Right ventricle myocardium inferior (tissue), 1 donor: ENCODE data around the gene MEGF9. TPM values are rescaled to one million over a fixed set of nuclear protein-coding genes. Genes with fewer than 3 reads are reported as not detected.

Experiments used
- ATAC-seq: fragments of 200-7000 bp; cut with Tn5 transposase; one replicate; pipeline ENCODE4 v1.9.1; 2020; ENCODE audit warnings: mild to moderate bottlenecking, moderate library complexity
- DNase-seq: peaks from one replicate; pipeline ENCODE4 v3.0.0; 2021; ENCODE audit errors: missing footprints
- intact Hi-C: fragments of 100-400 bp; cut with DNase I; formaldehyde crosslinking; loops from one replicate; pipeline ENCODE4 v1.11.0; 2022
- total RNA-seq: library from RNA; stranded (reverse); fragmentation: NEBNext Ultra II Directional; extraction: Animal tissue kit (Norgen Biotek cat#: 25700); gene quantifications from one replicate; pipeline ENCODE4 v1.2.1, GENCODE V29; 2021
- donor health status: DM: no; HTN: yes; CAD: no; lungs with severe emphysema.

Gene MEGF9
- total RNA-seq, 1 donor from 2014 or later: 25.2 TPM

DNA sequence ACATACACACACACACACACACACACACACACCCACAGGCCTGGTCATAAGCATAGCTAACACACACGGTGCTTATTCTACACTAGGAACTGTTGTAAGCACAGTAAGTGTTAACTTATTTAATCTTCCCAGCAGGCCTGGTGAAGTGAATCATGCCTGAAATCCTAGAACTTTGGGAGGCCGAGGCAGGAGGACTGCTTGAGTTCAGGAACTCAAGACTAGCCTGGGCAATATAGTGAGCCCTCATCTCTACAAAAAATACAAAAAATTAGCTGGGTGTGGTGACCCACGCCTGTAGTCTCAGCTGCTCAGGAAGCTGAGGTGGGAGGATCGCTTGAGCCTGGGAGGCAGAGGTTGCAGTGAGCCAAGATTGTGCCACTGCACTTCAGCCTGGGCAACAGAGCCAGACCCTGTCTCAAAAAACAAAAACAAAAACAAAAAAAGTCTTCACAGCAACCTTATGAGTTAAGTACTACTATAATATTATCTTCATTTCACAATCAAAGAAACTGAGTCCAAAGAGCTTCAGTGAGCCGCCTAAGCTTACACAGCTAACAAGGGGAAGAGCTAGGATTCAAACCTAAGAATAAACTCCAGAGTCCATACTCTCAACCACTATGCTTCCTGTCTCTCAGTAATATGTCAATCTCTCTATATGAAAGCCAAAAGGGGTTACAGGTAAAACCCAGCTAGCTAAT lies 2.3 kb downstream of the MEGF9 start:
- ATAC-seq: no peak
- intact Hi-C loops: loop anchor here (5.0 kb wide), 1 partner anchor 90 kb away; no protein-coding TSS in a partner anchor

DNA sequence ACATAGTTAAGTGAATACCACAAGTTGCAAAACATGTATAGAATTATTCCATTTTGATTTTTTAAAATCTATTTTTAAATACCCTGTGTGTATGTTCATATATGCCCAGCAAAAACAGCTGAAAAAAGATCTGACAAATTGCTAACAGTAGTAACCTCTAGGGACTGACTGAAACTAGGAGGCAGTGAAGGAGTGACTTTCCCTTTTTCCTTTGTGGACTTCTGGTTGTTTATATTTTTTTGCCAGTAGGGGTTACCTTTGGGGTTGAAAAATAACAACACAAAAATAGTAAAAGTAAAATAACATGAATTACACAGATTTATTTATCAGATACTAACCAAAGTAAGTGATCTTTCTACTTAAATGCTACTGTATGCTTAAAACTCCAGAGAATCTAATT lies 2.9 kb downstream of the MEGF9 start:
- no peak for ATAC-seq
- intact Hi-C loops: loop anchor here (5.0 kb wide), 1 partner anchor 89 kb away; no protein-coding TSS in a partner anchor

More for the DNA sequence above, 2.3 kb downstream of the MEGF9 start:
- DNase-seq: no peak

DNA sequence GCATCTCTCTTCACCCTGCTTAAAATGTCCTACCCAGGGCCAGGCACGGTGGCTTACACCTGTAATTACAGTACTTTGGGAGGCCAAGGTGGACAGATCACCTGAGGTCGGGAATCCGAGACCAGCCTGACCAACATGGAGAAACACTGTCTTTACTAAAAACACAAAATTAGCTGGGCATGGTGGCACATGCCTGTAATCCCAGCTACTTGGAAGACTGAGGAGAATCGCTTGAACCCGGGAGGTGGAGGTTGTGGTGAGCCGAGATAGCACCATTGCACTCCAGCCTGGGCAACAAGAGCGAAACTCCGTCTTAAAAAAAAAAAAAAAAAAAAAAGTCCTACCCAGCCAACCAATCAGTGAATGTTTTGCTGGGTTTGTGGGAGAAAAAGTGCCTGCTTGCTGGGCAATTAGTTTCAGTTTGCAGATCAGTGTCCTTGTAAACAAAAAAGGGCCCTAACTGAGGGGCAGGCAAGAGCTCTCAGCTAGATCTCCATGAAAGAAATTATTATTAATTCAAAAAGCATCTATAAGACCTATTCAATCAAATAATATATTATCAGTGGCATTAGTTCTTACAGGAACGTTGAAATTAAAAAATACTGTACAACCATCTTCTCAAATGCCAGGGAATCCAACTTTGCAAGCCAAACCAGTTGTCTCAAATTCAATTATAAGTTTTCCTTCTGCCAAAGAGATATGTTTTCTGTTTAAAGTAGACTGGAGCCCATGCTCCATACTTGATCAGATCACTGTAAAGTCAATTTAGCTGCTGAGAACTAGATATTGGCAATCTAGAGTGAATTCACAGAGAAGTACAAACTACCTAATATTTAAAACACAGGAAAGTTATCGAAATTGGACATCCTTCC lies 3.9 kb downstream of the MEGF9 start:
- DNase-seq (no peak), ATAC-seq (no peak)
- intact Hi-C loops: loop anchor here (5.0 kb wide), 1 partner anchor 88 kb away; no protein-coding TSS in a partner anchor

More for the DNA sequence above, 2.9 kb downstream of the MEGF9 start:
- no peak for DNase-seq

DNA sequence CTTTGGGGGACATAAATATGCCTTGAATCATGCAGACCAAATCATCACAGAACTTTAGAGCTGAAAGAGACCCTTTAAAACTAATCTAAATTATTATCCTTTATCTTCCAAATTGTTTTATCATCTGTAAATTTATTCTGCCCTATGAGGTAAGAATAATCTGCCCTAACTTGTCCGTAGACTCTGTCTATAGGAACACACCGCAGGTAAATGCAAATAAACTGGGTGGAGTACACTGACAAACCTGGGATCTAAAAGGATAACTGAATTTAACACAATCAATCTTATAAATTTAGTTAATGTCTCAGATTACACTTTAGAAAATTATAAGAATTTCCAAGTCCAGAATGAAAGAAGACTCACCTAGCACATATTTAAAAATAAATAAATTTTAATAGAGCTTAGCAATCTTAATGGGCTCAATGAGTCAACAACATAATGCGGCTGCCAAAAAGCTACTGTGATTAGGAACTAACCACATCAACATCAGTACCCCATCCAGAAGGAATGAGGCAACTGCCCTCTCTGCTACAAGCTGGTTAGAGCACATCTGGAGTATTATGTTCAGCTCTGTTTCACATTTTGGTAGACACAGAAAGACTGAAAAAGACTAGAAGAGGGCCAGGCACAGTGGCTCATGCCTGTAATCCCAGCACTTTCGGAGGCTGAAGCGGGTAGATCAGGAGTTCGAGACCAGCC lies 5.6 kb downstream of the MEGF9 start:
- ATAC-seq (no peak), DNase-seq (no peak)
- intact Hi-C loops: no loop called here

DNA sequence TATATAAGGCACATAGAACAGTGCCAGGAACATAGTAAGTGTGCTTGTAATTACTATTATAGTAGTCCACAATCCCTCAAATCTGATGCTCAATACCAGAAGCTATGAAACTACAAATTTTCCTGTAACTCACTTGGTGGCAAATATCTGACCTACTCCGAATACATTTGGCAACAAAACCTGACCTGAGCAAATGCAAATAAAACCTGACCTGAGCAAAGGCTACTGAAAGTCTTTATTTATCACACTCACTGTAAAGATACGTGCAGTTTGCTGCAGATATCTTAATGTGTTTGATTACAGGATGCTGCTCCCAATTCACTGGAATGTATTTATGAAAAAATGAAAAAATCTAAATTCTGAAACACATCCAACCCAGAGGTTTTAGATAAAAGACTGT lies 7.1 kb downstream of the MEGF9 start:
- DNase-seq (no peak), ATAC-seq (no peak)
- intact Hi-C loops: no loop called here

DNA sequence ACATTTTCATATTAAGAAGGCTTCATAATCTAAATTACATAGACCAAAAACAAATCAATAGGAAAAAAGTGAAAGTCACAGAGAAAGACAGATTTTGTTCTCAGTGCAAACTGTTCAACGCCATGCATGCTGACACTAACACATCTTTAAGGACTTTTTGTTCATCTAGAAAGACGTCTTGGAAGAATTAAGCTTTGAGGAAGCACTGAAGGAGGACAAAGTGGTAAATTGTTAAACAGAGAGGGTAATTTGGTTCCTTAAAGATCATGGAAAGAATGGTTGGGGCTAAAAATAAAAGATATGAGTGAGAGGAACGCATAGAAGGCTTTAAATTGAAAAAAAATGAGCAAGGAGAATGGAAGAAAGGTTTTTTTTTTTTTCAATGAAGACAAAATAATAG lies 9.1 kb downstream of the MEGF9 start:
- intact Hi-C loops: no loop called here
- DNase-seq (no peak), ATAC-seq (no peak)

DNA sequence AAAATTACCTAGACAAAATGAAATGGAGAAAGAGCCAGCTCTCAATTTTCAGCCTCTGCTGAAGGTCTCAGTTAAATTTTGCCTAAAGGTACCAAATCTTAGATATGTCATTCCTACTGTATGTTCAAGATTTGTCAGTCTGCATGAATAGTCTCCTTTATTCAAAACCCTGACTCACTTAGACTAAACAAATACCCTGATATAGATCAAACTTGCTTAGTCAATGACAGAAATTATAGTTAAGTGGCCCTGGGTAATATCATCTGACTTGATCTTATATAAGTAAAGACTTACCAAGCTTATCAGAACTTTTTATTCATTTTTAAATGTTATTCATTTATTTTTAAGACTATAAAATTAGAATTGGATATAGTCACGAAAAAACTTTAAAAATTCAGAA lies 12.2 kb downstream of the MEGF9 start:
- intact Hi-C loops: no loop called here
- DNase-seq (no peak), ATAC-seq (no peak)

DNA sequence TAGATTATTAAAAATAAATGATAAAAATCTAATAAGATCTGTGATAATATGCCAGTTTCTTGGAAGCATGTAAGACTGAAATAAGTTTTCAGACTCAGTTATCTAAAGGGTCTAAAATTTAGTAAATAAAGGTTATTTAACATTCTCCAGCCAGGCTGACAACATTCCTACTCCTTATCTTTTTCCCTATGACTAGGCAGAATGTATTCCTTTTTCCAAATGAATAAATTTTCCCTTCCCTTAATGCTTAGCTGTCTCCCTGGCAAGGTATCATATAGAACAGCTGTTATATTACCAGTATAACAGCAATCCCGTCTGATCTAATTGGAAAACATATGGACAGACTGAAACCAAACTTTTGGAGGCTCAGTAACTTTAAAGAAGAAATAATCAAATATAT lies 13.0 kb downstream of the MEGF9 start:
- intact Hi-C loops: no loop called here
- no peak for DNase-seq
- ATAC-seq: no peak

DNA sequence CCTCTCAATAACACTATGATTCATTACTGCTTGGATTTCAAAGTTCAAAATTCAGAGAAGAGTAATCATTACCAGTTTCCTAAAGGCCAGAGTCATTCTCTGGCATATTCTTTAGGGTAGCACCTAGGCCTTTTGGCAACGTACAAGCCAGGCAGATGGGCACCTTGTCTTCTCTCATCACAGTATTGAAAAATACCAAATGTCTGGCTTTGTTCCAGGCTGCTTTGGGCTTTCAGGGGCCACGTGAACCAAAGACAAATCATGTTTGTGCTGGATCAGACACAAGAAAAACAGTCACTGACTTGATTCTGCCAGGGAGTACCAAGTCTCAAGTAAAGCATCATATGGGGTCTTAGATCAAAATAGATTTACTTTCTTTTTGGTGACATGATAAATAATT lies 15.5 kb downstream of the MEGF9 start:
- intact Hi-C loops: no loop called here
- no peak for ATAC-seq
- no peak for DNase-seq

DNA sequence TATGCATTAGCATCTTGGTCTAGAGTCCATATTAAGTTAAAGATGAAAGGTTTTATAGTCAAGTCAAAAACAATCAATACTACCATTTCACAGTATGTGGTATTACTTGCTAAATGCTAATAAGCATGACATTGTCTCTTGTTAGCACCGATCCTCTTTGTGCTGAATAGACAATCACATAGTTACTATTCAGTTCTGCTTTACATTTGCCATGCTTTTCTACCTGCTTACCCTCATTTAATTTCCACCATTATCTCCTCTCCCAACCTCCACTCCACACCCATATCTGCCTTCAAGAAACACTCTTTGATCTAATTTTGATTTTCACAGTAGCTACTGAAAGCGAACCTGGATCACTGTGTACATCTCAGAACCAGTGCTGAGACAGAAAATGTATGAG lies 16.8 kb downstream of the MEGF9 start:
- intact Hi-C loops: no loop called here
- DNase-seq (no peak), ATAC-seq (no peak)

DNA sequence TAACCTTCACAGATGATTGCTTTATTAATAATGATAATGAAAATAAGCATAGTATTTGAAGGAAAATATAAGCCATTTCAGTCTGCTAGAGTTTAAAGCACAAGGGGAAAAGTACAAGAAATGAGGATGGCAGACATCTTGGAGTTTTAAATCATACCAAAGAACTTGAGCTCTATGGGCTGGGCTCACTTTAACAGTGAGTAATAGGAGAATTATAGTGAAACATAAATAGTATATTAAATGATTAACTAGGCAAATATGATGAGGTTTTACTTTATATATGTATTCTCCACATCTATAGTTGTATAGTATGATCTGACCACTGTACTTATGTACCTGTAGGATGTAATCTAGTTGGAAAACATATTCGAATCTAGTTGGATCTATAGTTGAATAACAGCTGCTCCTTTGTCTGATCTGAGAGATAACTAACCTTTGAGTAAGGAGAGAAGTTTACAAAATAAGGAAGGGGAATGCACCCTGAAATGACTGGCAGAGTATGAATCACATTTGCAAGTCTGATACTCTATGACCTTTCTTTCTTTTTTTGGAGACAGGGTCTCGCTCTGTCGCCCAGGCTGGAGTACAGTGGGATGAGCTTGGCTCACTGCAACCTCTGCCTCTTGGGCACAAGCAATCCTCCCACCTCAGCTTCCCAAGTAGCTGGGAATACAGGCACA lies 17.6 kb downstream of the MEGF9 start:
- DNase-seq (no peak), ATAC-seq (no peak)
- intact Hi-C loops: no loop called here

DNA sequence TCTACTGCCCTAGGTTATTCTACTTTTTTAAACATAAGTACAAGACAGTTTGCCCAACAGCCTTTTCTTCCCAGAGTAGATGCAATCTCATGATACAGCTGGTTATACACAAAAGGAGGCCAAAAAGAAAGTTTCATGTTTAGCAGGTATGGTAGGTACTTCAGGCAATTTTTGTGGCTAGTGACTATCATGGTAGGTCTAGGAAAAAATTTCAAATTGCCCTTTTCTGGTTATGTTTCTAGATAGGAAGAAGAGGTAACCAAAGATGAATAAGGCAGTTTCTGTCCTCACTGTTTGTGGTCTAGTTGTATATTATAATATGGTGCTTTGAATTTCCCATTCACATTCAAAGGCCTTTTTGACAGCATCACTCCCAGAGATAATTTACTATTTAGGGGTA lies 19.7 kb downstream of the MEGF9 start:
- DNase-seq (no peak), ATAC-seq (no peak)
- intact Hi-C loops: no loop called here

DNA sequence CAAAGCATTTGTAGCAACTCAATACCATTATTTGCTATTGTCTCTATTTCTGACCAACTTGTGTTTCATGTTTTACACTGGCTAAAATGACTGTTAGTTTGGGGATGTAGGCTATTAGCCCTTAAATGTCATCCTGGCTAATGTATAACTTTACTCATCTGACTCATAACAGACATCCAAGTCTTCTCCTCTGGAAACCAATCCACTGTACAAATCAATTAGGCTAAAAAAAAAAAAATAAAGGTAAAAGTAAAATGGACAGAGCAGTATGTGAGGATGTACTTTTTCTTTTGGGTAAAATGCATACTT lies 20.6 kb downstream of the MEGF9 start:
- no peak for DNase-seq
- intact Hi-C loops: no loop called here
- no peak for ATAC-seq

DNA sequence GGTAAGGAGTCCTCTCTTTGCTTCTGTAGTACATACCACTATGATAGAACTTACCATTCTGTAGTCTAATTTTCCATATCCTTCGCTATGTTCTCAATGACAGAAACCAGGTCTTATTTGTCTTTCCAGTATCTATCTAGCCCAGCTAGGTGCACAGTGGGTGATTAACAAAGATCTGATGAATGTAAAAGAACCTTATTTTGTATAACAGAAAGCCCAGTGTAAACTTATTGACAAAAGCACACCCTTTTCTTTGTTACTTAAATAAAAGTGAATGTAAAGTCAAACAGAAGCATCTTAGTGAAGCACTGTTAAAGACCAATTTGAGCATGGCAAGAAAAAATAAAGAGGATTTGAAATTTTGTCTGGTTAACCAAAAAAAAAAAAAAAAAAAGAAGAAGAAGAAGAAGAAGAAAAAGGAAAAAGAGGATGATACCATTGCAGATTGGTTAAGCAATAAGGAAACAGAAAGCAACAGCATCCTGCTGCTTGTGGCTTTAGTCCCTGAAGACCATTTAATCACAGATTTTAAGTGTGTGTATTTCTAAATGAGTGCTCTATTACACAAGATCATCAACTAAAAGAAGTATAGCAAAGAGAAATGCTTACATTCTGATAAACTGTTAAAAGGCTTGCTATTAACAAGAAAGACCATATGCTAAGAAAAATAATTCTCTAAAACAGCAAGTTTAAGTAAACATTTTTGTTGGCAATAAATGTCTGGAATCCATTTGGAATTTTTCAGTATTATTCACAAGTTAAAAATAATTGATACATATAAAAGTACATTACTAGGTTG lies 21.2 kb downstream of the MEGF9 start:
- DNase-seq (no peak), ATAC-seq (peak; percentile 42)
- intact Hi-C loops: no loop called here

DNA sequence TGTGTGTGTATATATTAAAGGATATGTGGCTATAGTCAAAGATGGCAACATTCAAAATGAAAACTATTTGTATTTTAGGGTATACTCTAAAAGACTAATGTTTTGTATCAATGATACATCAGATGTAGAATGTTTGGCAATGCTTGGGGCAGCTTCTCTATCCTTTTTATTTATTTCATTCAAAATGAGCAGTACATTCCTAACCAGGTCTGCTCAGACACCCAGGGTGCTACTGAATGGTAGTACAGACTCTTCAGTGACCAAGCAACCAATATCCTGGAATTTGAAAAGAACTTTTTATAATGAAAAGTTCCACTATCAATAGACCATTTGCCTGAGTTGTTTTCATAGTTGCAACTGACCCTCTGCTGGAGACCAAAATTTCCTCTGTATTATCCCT lies 23.9 kb downstream of the MEGF9 start:
- no peak for DNase-seq
- no peak for ATAC-seq
- intact Hi-C loops: no loop called here

DNA sequence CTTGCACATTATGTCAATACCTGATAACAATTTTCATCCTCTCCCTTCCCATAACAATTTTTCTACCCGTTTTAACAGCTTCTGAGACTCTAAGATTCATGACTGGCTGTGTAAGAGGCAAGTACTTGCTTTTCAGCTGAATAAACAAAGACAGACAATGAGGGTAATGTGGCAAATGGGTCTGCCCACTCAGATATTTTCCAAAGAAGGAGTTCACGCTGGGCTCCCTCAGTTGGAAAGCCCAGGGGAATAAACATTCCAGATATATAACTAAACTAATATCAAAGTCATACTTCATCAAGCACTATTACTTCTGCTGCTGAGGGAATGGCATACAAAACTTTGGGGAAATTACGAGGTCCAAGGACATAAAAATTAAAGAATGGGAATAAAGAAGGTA lies 24.4 kb downstream of the MEGF9 start:
- DNase-seq (no peak), ATAC-seq (no peak)
- intact Hi-C loops: no loop called here

DNA sequence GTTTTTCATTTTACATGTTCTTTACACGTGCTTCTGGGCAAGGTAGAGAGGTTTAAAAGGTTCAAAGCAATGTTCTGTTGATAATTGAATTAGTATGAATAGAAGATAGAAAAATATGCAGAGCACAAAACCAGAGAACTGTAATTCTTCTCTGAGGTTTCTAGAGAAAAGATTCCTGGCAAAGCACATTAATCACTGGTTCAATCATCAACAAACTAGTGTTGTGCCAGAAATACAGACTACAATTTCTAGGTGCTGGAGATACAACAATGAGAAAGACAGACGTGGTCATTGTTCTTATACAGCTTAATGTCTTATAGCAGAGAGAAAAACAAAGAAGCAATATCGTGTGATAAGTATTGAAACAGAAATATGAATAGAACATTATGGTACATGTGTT lies 25.5 kb downstream of the MEGF9 start:
- intact Hi-C loops: no loop called here
- no peak for DNase-seq
- no peak for ATAC-seq

DNA sequence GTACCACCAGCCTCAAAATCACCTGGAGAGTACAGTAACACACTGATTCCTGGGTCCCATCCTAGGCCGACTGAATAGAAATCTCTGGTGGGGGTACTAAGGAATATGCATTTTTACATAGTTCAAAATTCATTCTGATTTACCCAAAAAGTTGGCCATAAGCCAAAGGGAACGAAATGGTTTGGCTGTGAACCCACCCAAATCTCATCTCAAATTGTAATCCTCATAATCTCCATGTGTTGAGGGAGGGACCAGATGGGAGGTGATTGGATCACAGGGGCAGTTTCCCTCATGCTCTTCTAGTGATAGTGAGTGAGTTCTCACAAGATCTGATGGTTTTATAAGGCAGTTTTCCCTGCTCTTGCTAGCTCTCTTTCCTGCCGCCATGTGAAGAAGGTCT lies 31.1 kb downstream of the MEGF9 start:
- DNase-seq (no peak), ATAC-seq (no peak)
- intact Hi-C loops: no loop called here

DNA sequence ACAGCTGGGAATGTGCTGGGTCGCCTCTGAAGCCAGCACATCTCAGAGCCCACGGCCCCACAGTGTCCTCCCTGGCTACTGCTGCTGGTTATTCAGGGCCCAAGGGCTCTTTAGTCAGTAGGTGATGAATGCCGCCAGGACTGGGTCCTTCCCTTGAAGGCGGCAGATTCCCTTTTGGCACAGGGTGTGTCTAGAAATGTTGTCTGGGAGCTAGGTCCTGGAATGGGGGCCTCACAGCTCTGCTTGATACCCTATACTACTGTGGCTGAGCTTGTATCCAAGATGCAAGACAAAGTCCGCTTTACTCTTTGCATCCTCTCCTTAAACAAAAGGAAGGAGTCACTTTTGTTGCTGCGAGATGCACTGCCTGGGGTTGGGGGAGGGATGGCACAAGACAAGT lies 33.1 kb downstream of the MEGF9 start:
- ATAC-seq (no peak), DNase-seq (no peak)
- intact Hi-C loops: no loop called here
